Lower lobe of right lung (tissue), 2 donors: ENCODE measurements around the gene DGUOK. TPM values are rescaled to one million over a fixed set of nuclear protein-coding genes. Genes with fewer than 3 reads are reported as not detected.

Experiments used
- ATAC-seq, 2 donors: fragments of 200-7000 bp; cut with Tn5 transposase; one replicate each; pipeline ENCODE4 v1.9.1; 2020 to 2022; ENCODE audit warnings: mild to moderate bottlenecking in 2 of 2, moderate library complexity in 2 of 2
- DNase-seq: peaks from one replicate; pipeline ENCODE4 v3.0.0-alpha.2; 2020
- H3K27ac ChIP-seq: fragments of 200-600 bp; one replicate; pipeline ENCODE4 v1.8.0; 2022
- H3K27me3 ChIP-seq: fragments of 200-600 bp; one replicate; pipeline ENCODE4 v1.8.0; 2022; ENCODE audit warnings: low read depth
- H3K36me3 ChIP-seq: fragments of 200-600 bp; one replicate; pipeline ENCODE4 v1.8.0; 2022; ENCODE audit warnings: mild to moderate bottlenecking
- H3K4me1 ChIP-seq: fragments of 200-600 bp; one replicate; pipeline ENCODE4 v1.8.0; 2022
- H3K4me3 ChIP-seq: fragments of 200-600 bp; one replicate; pipeline ENCODE4 v1.8.0; 2022; ENCODE audit warnings: mild to moderate bottlenecking
- H3K9me3 ChIP-seq: fragments of 200-600 bp; one replicate; pipeline ENCODE4 v1.8.0; 2022
- CTCF ChIP-seq: fragments of 200-600 bp; IDR thresholded peaks from one replicate; pipeline ENCODE4 v1.8.0; 2022; ENCODE audit warnings: antibody characterized with exemption, mild to moderate bottlenecking
- intact Hi-C: fragments of 100-400 bp; cut with DNase I; formaldehyde crosslinking; loops from one replicate; pipeline ENCODE4 v1.11.0; 2022
- total RNA-seq: library from RNA; stranded (reverse); fragmentation: NEBNext Ultra II Directional; extraction: Animal tissue kit (Norgen Biotek cat#: 25700); gene quantifications from one replicate; pipeline ENCODE4 v1.2.1, GENCODE V29; 2021
- donor health status: DM: no; HTN: yes; CAD: no; lungs with severe emphysema.

DGUOK gene
- total RNA-seq, 1 donor from 2014 or later = 38.0 TPM

- Histone ChIP-seq H3K9me3 (no peaks in the 10 kb centered on the region), H3K4me3 (no peak overlapping the region), H3K27me3 (no peaks in the 10 kb centered on the region), H3K27ac (no peak overlapping the region), H3K4me1 (peaks cover 64% of the 10 kb centered on the region), H3K36me3 (no peaks in the 10 kb centered on the region)
- DNase-seq = no peak
- ATAC-seq = no peak
- intact Hi-C loops = no loop called here
- no peak for TF ChIP-seq CTCF
These were observed 77.8 kb downstream of the DGUOK start for GRCh38 chr2:74004212-74005182.

DNA sequence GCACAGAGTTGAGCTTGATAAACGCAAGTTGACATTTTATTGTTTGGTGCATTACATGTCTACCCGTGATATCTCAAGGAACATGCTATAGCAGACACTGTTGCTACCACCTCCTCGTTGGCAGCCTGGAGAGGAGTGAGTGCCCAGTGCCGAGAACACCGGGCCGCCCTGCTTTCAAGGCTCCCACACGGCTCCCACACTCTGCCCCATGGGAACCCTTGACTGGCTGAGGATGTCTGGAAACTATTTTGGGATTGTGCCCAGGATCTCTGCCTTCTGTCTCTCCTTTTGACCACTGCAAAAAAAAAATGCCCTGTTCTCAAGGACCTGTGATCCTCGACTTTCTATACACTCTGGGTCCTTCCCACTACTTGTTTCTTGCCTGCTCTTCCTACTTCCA lies 79.1 kb downstream of the DGUOK start:
- DNase-seq (no peak), ATAC-seq (no peak)
- Histone ChIP-seq H3K4me1 (peaks cover 62% of the 10 kb centered on the region), H3K4me3 (no peak overlapping the region), H3K36me3 (peaks cover 3% of the 10 kb centered on the region), H3K27ac (no peak overlapping the region), H3K27me3 (no peaks in the 10 kb centered on the region), H3K9me3 (no peaks in the 10 kb centered on the region)
- TF ChIP-seq CTCF = no peak
- intact Hi-C loops = no loop called here

DNA sequence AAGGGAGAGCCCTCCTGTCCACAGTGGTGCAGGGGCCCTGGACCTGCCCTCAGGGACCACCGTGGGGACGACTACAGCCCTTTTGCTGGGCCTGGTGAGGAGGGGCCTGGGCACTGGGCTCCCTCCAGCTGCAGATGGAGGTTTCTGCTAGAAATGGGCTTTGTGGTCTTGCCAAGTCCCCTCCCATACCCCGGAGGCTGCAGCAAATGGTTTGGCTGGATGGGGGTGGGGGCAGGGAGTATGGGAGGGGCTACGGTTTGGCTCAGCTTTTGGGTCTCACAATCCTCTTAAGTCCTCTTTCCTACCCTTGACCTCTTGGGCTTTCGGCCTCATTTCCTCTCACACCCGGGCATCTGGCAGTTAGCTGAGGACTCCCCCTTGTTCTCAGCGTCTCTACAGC lies 79.8 kb downstream of the DGUOK start:
- Histone ChIP-seq H3K27ac (no peak overlapping the region), H3K27me3 (no peaks in the 10 kb centered on the region), H3K4me1 (peaks cover 62% of the 10 kb centered on the region), H3K9me3 (no peaks in the 10 kb centered on the region), H3K4me3 (no peak overlapping the region), H3K36me3 (peaks cover 3% of the 10 kb centered on the region)
- intact Hi-C loops = no loop called here
- no peak for TF ChIP-seq CTCF
- DNase-seq (no peak), ATAC-seq (no peak)

- ATAC-seq (no peak), DNase-seq (no peak)
These were observed 80.4 kb downstream of the DGUOK start for GRCh38 chr2:74007121-74007520.

DNA sequence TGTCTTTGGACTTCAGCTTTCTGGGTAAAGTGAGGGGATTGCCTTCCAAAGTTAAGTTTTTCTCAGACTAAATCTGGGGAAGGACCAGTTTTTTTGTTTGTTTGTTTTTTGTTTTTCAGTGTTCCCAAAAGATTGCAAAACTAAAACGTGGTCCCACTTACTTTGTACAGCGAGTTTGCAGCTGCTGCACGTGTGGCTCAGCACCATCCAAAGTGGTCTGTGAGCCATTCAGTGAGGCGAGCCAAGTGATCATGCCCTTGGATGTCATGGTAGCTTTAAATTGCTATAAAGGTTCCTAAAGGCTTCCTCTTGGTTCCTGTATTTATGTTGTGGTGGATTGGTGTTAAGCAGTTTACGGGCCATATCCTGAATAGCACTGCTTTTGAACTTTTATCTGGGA lies 81.0 kb downstream of the DGUOK start:
- Histone ChIP-seq H3K4me1 (peaks cover 54% of the 10 kb centered on the region), H3K4me3 (no peak overlapping the region), H3K36me3 (peaks cover 3% of the 10 kb centered on the region), H3K9me3 (no peaks in the 10 kb centered on the region), H3K27ac (no peak overlapping the region), H3K27me3 (no peaks in the 10 kb centered on the region)
- no peak for TF ChIP-seq CTCF
- intact Hi-C loops = no loop called here
- DNase-seq (no peak), ATAC-seq (no peak)

More at GRCh38 chr2:74007121-74007520, 80.4 kb downstream of the DGUOK start:
- Histone ChIP-seq H3K4me1 (peaks cover 57% of the 10 kb centered on the region), H3K27me3 (no peaks in the 10 kb centered on the region), H3K27ac (no peak overlapping the region), H3K9me3 (no peaks in the 10 kb centered on the region), H3K36me3 (peaks cover 3% of the 10 kb centered on the region), H3K4me3 (no peak overlapping the region)
- intact Hi-C loops = no loop called here
- no peak for TF ChIP-seq CTCF

Other genes with a start within 250 kb of the DGUOK start
- gene TPRKB, start 189.5 kb upstream of the DGUOK start, total RNA-seq = 17.3 TPM
- 17.6 TPM for gene DUSP11, start 146.8 kb upstream of the DGUOK start, total RNA-seq
- gene C2orf78, start 142.7 kb upstream of the DGUOK start, total RNA-seq = not detected
- 31.3 TPM for gene STAMBP, start 97.9 kb upstream of the DGUOK start, total RNA-seq
- gene ACTG2, start 33.9 kb upstream of the DGUOK start, total RNA-seq = 22.2 TPM
- gene TET3, start 58.0 kb downstream of the DGUOK start, total RNA-seq = 21.5 TPM
- gene BOLA3, start 221.0 kb downstream of the DGUOK start, total RNA-seq = 19.6 TPM